Calu3 (cell line): Measurements from ENCODE around the gene ATP5MG. TPM values are rescaled to one million over a fixed set of nuclear protein-coding genes. Genes with fewer than 3 reads are reported as not detected.

Experiments used
- BruUV-seq: library from RNA; stranded (reverse); fragments of 400-500 nt; replicated peaks from 2 replicates; lab custom pipeline; 2021; lab: Mats Ljungman, UMichigan
- CTCF ChIA-PET: fragments of 300-600 bp; sonication (Branson Sonifier 250); formaldehyde crosslinking; loops from one replicate; lab custom pipeline; 2022; ENCODE audit warnings: antibody characterized with exemption; lab: Charles Lee
- DNase-seq: peaks from one replicate; pipeline ENCODE4 v3.0.0; 2022
- H3K27ac Mint-ChIP-seq: one replicate; pipeline ENCODE4 v1.8.0; 2022; ENCODE audit warnings: mixed read lengths; ENCODE audit not compliant: unreplicated experiment
- H3K27me3 Mint-ChIP-seq: one replicate; pipeline ENCODE4 v1.8.0; 2022; ENCODE audit warnings: mixed read lengths; ENCODE audit not compliant: unreplicated experiment
- H3K36me3 Mint-ChIP-seq: one replicate; pipeline ENCODE4 v1.8.0; 2022; ENCODE audit warnings: mild to moderate bottlenecking, moderate library complexity, mixed read lengths; ENCODE audit not compliant: insufficient read depth, unreplicated experiment
- H3K4me1 Mint-ChIP-seq: one replicate; pipeline ENCODE4 v1.8.0; 2022; ENCODE audit warnings: mild to moderate bottlenecking, low read depth, mixed read lengths; ENCODE audit not compliant: unreplicated experiment
- H3K4me3 Mint-ChIP-seq: one replicate; pipeline ENCODE4 v1.8.0; 2022; ENCODE audit warnings: mild to moderate bottlenecking, low read depth, moderate library complexity, mixed read lengths; ENCODE audit not compliant: unreplicated experiment
- H3K9me3 Mint-ChIP-seq: one replicate; pipeline ENCODE4 v1.8.0; 2022; ENCODE audit warnings: low read depth, mixed read lengths; ENCODE audit not compliant: unreplicated experiment
- intact Hi-C: fragments of 100-400 bp; cut with micrococcal nuclease; formaldehyde crosslinking; loops from one replicate; pipeline ENCODE4 v1.10.0; 2022; ENCODE audit not compliant: unreplicated experiment
- total RNA-seq: library from RNA; stranded (reverse); gene quantifications from 2 replicates; pipeline ENCODE4 v1.2.3, GENCODE V29; 2022
- TF ChIP-seq, protein P1 (sequence below): fragments of 200-600 bp; IDR thresholded peaks from one replicate; pipeline ENCODE4 v1.8.0; 2022; ENCODE audit warnings: antibody characterized with exemption; ENCODE audit not compliant: unreplicated experiment

Gene ATP5MG
- total RNA-seq, 1 experiment from 2014 or later: 145 TPM

DNA sequence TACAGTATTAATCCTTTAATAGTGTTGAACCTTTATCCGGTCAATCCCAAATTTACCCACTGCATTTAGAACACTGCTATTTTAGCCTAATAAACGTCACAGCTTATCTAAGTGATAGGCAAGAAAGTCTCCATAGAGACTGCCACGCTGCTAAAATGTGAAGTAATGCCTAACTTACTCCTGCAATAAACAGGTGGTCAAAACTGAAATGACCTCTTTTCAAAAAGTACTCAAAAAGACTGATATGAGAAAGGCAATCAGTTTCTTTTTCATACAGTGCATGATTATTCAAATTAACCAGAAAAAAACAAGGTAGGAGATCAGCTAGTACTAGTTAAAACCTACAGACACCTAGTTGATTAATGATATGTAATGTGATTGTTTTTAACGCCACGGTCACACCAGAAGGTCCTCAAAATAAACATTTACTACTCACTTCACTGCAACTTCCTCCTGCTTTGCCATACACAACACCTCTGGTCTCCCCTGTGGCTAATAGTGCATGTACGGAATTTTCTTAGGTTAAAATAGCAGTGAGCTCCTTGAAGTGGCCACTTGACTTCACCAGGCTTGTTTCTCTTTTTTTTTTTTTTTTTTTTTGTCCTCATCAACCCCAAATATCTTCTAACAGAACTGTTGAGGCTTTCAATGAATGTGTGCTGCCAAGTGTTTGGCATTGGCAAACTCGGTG lies 8.8 kb downstream of the ATP5MG start:
- H3K4me1 Mint-ChIP-seq: no peaks in the 10 kb centered on the region
- CTCF ChIA-PET: interaction anchor here (0.6 kb wide), 1 partner anchor 26 kb away, joined by 3 read pairs; the partner anchor contains the start of gene KMT2A
- H3K27me3 Mint-ChIP-seq: no peaks in the 10 kb centered on the region
- no peaks in the 10 kb centered on the region for H3K9me3 Mint-ChIP-seq
- no TSS peak for BruUV-seq
- DNase-seq: no peak
- TF ChIP-seq, protein P1, sequence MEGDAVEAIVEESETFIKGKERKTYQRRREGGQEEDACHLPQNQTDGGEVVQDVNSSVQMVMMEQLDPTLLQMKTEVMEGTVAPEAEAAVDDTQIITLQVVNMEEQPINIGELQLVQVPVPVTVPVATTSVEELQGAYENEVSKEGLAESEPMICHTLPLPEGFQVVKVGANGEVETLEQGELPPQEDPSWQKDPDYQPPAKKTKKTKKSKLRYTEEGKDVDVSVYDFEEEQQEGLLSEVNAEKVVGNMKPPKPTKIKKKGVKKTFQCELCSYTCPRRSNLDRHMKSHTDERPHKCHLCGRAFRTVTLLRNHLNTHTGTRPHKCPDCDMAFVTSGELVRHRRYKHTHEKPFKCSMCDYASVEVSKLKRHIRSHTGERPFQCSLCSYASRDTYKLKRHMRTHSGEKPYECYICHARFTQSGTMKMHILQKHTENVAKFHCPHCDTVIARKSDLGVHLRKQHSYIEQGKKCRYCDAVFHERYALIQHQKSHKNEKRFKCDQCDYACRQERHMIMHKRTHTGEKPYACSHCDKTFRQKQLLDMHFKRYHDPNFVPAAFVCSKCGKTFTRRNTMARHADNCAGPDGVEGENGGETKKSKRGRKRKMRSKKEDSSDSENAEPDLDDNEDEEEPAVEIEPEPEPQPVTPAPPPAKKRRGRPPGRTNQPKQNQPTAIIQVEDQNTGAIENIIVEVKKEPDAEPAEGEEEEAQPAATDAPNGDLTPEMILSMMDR: no peak
- intact Hi-C loops: no loop called here
- peaks cover 16% of the 10 kb centered on the region for H3K36me3 Mint-ChIP-seq
- no peak overlapping the region for H3K4me3 Mint-ChIP-seq
- H3K27ac Mint-ChIP-seq: no peak overlapping the region

DNA sequence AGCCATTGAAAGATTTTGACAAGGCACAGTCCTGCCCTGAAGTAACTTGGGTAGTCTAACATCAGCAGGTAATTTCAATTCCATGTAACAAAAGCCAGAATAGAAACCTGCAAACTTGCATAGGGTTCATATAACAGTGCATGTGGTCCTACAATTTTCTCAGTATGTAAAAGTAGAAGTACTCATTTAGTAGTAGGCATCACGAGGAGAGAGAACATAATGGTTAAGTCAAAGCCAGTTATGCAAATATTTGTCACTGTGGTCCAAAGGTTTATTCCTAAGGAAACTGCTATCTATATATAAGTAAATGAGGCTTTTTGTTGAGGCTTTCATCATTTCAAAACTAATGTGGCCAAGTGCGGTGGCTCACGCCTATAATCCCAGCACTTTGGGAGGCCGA lies 10.1 kb downstream of the ATP5MG start:
- intact Hi-C loops: no loop called here
- no peaks in the 10 kb centered on the region for H3K4me1 Mint-ChIP-seq
- TF ChIP-seq, protein P1: no peak
- no peaks in the 10 kb centered on the region for H3K9me3 Mint-ChIP-seq
- H3K36me3 Mint-ChIP-seq: peaks cover 16% of the 10 kb centered on the region
- BruUV-seq: no TSS peak
- CTCF ChIA-PET: interaction anchor here (0.7 kb wide), 1 partner anchor 18 kb away, joined by 5 read pairs; no protein-coding TSS in a partner anchor
- H3K27ac Mint-ChIP-seq: no peak overlapping the region
- no peaks in the 10 kb centered on the region for H3K27me3 Mint-ChIP-seq
- H3K4me3 Mint-ChIP-seq: no peak overlapping the region
- DNase-seq: no peak

DNA sequence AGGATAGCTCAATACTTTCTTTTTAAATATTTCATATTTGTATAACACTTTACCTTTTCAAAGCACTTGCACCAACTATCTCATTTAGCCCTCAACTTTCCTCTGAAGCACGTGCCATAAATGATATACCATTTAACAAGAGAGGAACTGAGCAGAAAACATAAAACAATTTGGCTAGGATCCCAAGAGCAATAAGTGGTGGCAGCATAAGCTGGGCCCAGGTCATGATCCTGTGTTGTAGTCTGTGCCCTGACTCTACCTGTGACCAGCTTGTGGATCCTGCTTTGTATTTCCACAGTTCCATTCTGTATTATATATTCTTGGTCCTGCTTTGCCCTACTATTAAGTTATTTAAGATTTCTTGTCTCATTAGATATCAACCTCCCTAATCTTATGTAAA lies 11.5 kb downstream of the ATP5MG start:
- Mint-ChIP-seq H3K4me1 (peaks cover 6% of the 10 kb centered on the region), H3K4me3 (no peak overlapping the region)
- CTCF ChIA-PET: interaction anchor here (0.6 kb wide), 1 partner anchor 27 kb away, joined by 3 read pairs; no protein-coding TSS in a partner anchor

DNA sequence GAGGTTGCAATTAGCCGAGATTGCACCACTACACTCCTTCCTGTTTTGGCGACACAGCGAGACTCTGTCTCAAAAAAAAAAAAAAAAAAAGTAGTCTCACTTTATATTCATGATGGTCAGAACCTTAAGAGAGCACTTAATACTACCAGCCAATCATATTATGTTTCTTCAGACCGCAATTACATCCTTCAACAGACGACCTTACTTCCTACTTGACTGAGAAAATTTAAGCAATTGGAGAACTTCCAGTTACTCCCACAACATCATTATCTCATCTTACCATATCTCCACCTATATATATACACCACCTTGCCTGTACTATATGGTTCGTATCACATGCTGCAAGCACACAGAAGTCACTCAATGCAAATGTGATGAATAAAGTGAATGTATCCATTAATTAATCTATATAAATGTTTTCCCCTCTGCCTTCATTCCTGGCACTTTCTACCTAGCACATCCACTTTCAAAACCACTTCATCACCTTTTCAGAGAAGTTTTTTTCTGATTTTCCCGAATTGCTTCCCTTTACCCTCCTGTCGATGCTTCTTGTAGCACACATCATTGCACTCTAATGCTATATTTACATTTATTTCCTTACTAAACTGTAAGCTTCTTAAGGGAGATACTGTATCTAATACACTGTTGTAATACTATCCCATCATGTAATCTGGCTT lies 13.8 kb downstream of the ATP5MG start:
- Mint-ChIP-seq H3K36me3 (peaks cover 8% of the 10 kb centered on the region), H3K4me3 (no peak overlapping the region), H3K9me3 (no peaks in the 10 kb centered on the region), H3K27ac (no peak overlapping the region), H3K4me1 (peaks cover 20% of the 10 kb centered on the region), H3K27me3 (no peaks in the 10 kb centered on the region)
- no TSS peak for BruUV-seq
- TF ChIP-seq, protein P1: no peak
- intact Hi-C loops: no loop called here
- no peak for DNase-seq
- CTCF ChIA-PET: no interaction called here

More for the DNA sequence above, 11.5 kb downstream of the ATP5MG start:
- intact Hi-C loops: no loop called here
- no peaks in the 10 kb centered on the region for H3K9me3 Mint-ChIP-seq
- no peaks in the 10 kb centered on the region for H3K27me3 Mint-ChIP-seq
- H3K27ac Mint-ChIP-seq: no peak overlapping the region
- no TSS peak for BruUV-seq
- TF ChIP-seq, protein P1: no peak
- no peak for DNase-seq
- H3K36me3 Mint-ChIP-seq: peaks cover 14% of the 10 kb centered on the region
